GDM1 (cell line): ENCODE data around the gene RSRC2.
"Not testable (repeated sequence)": the region's sequence is repeated elsewhere in the genome, so short reads cannot be mapped to it uniquely, and the experiment has no call there.

ENCODE experiments used
- DNase-seq: peaks from one replicate; lab custom pipeline; 2025; lab: John Stamatoyannopoulos, UW

RSRC2 gene

DNA sequence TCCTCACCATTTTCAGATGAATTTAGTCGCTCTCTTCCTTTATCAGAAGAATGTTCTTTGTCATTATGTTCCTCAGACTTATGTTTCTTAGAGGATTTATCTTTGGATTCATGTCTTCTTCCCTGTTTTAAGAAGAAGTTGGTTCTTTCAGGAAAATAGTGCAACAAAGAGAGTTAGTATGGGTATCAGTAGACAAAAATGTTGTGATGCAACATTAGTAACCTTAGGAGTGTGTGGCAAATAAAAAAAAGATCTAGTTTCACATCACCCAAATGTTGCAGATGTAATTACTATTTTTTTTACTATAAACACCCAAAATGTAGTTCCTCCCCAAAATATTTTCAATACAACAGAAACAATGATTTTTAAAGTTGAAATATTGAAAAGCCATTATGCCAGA is 7.8 kb downstream of the RSRC2 start:
- no peak for DNase-seq

DNA sequence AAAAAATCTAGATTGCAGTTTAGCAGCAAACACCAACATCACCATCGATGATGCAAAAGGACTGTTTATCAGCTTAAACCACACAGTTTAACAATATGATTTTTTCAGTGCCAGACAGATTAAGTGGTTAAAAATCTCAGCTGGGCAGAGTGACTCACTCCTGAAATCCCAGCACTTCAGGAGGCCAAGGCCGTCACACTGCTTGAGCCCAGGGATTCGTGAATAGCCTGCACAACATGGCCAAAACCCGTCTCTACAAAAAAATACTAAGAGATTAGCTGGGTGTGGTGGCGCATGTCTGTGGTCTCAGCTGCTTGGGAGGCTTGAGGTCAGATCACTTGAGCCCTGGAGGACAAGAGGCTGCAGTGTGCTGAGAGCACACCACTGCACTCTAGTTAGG is 8.9 kb downstream of the RSRC2 start:
- no peak for DNase-seq

DNA sequence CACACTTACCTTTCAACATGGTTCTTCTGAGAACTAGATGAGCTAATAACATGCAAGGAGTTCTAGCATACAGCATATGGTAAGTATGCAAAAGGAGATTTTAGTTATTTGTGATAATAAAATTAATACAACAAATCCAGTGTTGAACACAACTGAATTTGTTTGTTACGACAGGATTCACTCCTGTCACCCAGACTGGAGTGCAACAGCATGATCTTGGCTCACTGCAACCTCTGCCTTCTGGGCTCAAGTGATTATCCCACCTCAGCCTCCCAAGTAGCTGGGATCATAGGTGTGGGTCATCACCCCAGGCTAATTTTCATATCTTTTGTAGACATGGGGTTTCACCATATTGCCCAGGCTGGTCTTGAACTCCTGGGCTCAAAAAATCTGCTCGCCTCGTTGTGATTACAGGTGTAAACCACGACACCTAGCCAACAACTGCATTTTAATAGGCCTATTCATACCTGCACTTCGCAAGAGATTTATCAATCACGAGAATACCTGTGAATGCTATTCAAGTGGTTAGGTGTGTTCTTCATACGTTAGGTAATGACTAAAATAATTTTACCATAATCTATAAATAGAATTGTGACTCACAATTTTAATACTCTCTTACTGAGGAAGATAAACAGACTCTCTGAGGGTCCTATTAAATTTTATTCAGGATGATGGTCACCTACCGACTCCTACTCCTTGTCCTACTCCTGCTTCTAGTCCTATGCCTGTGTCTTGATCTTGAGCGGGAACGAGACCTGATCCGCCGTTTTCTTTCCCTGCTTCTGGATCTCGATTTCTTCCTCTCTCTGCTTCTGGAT is 10.0 kb downstream of the RSRC2 start:
- DNase-seq: no peak

DNA sequence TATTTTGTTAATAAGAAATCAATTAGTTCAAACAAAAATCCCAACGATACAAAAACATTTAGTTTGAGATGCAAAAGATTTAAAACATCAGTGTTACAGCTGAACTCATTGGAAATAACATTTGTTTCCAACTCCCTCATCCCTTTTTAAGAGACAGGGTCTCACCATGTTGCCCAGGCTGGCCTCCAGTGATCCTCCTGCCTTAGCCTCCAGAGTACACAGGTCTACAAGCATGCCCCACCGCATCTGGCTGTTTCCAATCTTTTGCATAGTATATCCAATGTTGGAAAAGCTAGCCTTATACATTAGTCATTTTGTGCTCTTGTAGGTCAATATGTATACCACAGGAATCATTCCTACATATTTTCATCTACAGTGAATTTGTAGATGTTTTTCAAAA is 11.5 kb downstream of the RSRC2 start:
- no peak for DNase-seq

DNA sequence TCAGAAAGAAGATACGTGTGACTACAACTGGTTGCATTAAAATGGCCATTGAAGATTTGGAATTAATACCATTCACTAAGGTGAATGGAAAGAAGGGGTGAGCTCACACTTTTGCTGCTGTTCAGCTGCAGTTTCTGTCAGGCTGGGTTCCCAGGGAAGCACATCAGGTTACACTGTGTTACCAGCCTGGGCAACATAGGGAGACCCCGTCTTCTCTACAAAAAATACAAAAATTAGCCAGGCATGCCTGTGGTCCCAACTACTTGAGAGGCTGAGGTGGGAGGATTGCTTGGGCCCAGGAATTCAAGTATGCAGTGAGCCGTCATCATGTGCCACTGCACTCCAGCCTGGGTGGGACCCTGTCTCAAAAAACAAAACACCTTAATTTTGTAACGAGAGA is 13.1 kb downstream of the RSRC2 start:
- no peak for DNase-seq

DNA sequence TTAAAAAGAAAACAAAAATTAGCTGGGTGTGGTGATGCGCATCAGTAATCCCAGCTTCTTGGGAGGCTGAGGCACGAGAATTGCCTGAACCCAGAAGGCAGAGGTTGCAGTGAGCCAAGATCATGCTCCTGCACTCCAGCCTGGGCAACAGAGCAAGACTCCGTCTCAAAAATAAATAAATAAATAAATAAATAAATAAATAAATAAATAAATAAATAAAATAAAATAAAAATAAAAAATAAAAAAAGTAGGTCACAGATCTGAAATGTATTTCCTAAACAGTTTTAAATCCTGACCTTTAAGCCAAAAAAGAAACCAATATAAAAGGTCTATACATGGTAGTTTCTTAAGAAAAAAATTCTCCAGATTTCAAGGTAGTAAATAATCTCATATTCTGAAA is 13.7 kb downstream of the RSRC2 start:
- not testable (repeated sequence) for DNase-seq

DNA sequence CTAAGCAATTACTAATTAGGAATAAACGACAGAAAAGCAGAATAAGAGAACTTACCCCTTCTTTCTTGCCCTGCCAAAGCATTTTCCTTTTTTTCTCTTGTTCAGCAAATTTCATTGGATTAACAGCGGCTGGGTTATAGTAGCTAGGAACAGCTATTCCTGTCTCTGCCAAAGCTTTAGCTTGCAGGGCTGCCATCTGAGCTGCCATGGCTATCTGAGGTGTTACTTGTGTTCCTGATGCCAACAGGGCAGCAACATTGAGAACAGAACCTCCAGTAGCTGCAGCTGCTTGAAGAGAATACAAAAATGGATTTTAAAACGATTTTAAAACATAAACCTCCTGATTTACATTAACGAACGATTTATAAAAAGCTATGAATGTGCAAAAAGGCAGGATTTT is 18.6 kb downstream of the RSRC2 start:
- DNase-seq: no peak

DNA sequence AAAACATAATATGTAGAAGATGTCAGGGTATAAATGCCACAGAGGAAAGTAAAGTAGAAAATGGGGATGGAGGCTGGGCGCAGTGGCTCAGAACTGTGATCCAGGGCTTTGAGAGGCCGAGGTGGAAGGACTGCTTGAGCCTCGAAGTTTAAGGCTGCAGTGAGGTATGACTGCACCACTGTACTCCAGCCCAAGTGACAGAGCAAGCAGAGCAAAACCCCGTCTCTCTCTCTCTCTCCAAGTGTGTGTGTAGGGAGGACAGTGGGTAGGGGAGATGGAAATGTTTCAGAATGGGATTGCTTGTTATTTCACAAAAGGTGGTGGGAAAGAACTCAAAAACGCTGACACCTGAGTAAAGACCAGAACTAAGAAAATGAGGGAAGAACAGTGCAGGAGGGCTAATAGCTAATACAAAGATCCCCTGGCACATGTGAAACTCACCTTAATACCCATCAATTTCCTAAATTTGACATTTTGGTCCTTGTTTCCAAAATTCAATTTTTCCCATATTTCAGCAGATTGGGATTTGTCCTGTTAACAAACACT is 20.3 kb downstream of the RSRC2 start:
- DNase-seq: no peak

DNA sequence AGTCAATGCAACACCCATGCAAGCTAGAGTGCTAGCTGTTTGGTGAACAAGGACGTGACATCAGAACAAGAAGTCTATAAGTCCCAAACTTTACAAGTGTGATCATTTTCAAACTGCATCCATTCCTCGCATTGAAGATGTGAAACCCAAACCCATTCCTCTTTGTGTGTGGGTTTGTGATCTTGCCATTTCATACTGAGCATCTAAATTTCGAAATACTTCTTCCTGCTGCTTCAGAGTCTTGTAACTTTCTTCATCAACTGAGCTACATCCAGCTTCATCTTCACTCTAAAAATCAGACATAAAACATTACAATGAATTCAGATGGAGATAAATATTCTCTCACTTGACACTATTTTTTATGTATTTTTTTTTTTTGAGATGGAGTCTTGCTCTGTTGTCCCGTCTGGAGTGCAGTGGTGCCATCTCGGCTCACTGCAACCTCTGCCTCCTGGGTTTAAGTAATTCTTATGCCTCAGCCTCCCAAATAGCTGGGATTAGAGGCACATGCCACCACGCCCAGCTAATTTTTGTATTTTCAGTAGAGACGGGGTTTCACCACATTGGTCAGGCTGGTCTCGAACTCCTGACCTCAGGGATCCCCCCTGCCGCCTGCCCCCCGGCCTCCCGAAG is 21.2 kb downstream of the RSRC2 start:
- DNase-seq: no peak

DNA sequence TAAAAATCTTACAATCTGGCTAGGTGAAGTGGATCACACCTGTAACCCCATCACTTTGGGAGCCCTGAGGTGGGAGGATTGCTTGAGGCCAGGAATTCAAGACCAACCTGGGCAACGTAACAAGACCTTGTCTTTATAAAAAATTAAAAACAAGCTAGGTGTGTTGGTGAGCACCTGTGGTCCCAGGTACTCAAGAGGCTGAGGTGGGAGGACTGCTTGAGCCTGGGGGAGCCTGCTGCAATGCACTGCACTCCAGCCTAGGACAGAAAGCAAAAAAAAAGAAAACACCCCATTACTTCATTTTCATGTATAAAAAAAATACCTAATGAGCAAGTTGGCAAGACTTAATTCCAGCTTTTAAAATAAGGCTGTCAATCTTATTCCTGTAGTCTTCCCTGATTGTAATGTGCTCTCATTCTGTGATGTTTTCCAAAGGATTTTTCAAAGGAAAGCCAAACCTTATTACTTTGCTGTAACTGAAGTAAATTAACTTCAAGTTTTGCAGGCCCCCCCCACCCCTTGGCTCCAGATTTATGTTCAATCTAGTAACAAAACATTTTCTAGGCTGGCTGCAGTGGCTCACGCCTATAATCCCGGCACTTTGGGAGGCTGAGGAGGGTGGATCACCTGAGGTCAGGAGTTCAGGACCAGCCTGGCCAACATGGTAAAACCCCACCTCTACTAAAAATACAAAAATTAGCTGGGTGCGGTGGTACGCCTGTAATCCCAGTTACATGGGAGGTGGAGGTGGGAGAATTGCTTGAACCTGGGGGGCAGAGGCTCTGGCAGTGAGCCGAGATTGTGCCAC is 22.7 kb downstream of the RSRC2 start:
- DNase-seq: no peak

DNA sequence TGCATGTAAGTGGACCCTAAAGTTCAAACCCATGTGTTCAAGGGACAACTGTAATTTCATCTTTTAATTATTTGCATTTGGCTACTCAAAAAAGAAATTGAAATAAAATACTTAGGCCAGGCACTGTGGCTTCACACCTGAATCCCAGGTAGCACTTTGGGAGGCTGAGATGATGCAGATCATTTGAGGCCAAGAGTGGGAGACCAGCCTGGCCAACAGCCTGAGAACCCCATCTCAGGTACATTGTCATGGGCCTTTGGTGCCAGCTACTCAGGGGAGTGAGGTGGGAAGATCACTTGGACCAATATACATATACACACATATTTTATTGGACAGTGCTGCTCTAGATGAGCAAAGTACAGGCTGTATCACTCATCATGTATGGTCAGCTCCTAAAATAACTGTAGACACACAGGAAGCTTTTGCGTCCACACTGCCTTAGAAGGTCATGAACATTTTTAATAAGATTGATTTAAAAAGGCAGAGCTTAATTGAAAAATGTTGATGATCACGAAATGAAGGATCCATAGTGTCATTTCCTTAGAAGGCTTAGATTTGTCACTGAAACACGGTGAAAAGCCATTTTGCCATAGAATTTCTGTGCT is 23.5 kb downstream of the RSRC2 start:
- no peak for DNase-seq

DNA sequence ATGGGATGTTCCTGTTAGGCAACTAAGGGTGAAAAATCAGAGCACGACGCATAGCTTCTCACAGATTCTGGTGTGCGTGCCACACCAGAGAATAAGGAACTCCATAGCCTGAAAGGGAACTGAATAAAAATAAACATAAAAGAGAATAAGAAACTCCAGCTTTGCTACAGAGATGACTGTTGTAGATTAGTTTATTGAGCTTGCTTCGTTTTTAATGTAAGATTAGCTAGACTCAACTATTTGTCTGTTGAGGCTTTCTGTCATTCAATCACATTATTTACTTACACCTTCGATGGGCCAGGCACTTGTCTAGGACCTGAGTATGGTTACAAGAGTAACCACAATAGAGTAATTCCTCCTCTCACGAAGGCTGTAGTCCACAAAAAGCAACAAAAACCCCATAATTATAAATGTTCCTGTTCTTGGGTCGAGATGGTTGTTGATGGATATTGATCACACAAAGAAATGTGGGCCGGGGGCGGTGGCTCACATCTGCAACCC is 25.2 kb downstream of the RSRC2 start:
- no peak for DNase-seq

DNA sequence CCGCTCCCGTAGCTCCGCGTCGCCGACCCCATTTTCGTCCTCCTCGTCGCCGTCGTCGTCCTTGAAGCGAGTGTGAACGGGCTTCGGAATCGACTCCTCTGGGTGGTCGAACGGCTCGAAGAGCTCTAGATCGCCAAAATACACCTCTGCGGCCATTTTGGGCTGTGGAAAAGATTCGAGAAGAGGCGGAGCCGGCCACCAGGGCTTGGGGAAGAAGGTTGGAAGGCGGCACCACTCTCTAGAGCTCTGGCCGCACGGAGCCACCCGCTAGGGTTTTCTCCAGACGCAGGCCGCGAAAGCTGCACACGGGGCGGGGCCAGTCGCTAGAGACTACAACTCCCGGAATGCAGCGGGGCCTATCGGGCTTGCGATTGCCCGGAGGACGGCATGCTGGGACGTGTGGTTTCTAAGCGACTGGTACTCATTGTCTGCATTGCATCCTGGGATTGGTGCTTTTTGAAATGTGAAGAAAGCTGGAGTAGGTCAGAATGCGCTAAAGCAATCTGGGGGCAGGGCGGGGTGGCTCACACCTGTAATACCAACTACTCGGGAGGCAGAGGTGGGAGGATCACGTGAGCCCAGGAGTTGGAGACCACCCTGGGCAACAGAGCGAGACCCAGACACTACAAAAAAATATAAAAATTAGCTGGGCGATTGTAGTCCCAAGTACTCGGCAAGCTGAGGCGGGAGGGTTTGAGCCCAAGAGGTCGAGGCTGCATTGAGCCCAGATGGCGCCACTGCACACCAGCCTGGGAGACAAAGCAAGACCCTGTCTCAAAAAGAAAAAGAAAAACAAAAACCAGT is 25.8 kb downstream of the RSRC2 start, which contains the start of gene ZCCHC8:
TSS of gene ZCCHC8 (minus strand) at position 248 of the 804 bp plus-strand sequence. CDS start at position 156, 92 bp downstream.
- DNase-seq: peak; percentile 95

DNA sequence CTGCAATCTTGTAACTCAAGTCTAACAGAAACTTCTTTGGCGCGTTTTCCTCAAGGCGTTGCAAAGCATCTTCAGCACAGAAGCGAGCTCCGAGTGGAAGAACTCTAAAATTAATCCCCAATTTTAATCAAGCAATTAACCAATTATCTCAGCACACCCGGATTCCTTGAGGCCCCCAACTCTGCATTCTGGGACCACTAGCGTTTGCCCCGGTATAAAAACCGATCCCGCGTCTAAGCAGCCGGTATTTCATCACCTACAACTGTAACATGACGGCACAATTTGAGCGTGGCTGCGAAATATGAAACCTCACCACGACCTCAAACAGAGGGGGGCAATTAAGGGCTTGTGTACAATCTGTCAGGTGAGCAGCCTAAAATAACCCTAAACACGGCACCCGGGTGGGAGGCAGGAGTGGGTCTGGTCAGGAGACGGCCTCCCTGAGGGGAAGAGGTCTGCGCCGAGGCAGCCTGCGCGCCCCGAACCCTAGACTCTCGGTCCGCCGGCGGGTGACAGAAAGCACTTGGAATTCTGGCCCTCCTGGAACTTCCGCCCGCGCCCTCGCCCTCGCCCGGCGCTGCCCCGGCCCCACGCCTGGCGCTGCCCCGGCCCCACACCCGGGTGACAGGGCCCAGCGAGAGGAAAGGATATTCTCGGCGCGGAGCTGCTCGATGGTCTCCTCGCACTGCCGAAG is 26.6 kb downstream of the RSRC2 start:
- peak; percentile 26 for DNase-seq

DNA sequence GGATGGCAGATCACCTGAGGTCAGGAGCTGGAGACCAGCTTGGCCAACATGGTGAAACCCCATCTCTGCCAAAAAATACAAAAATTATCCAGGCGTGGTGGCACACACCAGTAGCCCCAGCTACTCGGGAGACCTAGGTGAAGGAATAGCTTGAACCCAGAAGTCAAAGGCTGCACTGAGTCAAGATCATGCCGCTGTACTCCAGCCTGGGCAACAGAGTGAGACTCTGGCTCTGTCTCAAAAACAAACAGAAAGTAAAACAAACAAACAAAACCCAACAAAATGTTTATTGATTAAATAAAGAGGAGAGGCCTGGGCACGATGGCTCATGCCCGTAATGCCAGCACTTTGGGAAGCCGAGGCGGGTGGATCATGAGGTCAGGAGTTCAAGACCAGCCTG is 31.5 kb downstream of the RSRC2 start:
- DNase-seq: no peak

DNA sequence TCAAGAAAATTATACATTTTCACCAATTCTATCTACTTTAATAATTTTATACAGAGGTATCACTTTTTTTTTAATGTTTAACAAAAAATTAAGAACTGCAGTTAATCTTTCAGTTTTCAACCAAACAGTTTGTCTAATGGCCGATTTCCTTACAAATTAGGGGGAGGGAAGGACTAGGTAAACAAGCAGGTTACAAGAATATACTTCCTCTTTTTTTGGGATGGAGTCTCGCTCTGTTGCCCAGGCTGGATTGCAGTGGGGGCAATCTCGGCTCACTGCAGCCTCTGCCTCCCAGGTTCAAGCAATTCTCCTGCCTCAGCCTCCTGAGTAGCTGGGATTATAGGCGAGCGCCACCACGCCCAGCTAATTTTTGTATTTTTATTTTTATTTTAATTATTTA is 33.5 kb downstream of the RSRC2 start:
- not testable (repeated sequence) for DNase-seq

DNA sequence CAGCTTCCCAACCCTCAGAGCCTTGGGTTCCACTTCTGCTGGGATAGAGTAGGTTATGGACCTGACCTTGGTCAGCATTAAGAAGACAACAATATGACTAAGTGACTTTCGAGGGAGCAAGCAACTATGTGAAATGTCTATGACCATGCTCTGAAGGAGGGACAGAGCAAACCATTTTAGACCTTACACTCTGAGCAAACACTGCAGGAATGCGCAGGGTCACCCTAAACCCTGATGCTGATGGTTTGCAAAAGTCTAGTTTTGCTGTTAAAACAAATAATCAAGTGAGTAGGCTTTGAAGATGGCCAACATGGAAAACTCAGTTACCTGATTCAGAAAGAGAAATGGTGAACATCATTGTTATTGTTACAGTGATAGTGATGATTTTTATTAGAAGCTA is 34.7 kb downstream of the RSRC2 start:
- no peak for DNase-seq

DNA sequence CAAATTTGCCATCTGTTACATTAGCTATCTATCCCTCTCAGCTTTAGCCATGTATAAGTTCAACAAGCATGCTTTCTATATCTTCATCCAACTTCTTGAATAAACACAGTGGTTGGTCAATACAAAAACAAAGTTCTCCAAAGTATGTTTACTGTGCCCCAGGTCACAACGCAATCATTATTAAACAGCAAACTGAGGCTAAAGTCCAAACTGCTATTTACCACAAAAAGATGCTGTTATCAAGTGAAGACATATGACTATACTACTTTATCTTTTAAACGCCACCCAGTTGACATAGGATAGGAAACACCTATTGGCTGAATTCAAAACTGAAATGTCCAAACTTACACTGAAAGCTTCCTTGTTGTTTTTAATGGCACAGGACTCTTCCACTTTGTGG is 37.7 kb downstream of the RSRC2 start:
- DNase-seq: no peak

DNA sequence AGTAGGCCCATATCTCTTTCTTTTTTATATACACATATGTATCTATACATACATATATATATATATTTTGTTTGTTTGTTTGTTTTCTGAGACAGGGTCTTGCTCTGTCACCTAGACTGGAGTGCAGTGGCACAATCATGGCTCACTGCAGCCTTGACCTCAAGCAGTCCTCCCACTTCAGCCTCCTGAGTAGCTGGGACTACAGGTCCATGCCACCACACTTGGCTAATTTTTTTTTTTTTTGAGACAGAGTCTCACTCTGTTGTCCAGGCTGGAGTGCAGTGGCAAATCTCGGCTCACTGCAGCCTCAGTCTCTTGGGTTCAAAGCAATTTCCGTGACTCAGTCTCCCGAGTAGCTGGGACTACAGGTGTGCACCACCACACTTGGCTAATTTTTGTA is 38.9 kb downstream of the RSRC2 start:
- DNase-seq: not testable (repeated sequence)

DNA sequence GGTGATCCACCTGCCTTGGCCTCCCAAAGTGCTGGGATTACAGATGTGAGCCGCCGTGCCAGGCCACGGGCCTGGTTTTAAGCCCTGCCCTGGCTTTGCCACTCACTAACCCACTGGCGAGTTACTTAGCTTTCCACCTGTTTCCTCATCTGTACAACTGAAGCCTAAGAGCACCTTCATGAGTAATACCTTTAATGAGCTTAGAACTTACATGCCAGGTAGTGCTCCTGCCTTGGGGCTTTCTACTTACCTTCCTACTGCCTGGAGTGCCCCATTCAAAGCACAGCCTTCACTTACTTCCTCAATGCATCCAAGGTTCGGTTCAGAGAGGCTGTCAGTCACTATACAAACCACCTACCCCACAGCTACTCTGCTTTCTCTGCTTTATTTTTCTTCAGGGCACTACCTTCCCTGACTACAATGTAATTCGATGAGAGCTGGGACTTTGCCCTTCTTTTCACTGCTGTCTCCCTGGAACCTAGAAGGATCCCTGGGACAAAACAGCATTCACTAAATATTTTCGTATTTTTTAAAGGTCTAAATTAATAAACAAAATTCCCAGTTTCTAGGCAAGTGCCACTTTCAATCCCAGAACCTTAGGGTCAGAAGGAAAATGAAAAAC is 39.8 kb downstream of the RSRC2 start:
- DNase-seq: no peak
